Activated T-cell treated with anti-CD3 and anti-CD28 coated beads, Interleukin-2, amount 50 U/mL, for 72 hours (primary cell): ENCODE measurements around the gene GTF2E1. TPM values are rescaled to one million over a fixed set of nuclear protein-coding genes. Genes with fewer than 3 reads are reported as not detected.

Experiments
- ATAC-seq, 2 donors: fragments of 150-1000 bp; cut with Tn5 transposase; replicated peaks in 1 of 2; 2 replicates each; pipeline ENCODE4 v1.10.0; 2021; ENCODE audit warnings: moderate library complexity in 2 of 2, mild to moderate bottlenecking in 1 of 2
- DNase-seq, 2 donors: peaks; one replicate each; pipeline ENCODE4 v3.0.0; 2021 to 2022; ENCODE audit warnings: mixed read lengths in 1 of 2
- H3K27ac Mint-ChIP-seq: one replicate; pipeline ENCODE4 v1.8.0; 2022; ENCODE audit warnings: mild to moderate bottlenecking, moderate library complexity, mixed read lengths
- H3K27me3 Mint-ChIP-seq: one replicate; pipeline ENCODE4 v1.8.0; 2022; ENCODE audit warnings: low read depth, mixed read lengths
- H3K36me3 Mint-ChIP-seq, 2 donors: one replicate each; pipeline ENCODE4 v1.8.0; 2022; ENCODE audit warnings: mixed read lengths in 2 of 2, mild to moderate bottlenecking in 1 of 2; ENCODE audit not compliant: insufficient read depth in 2 of 2
- H3K4me1 Mint-ChIP-seq: one replicate; pipeline ENCODE4 v1.8.0; 2022; ENCODE audit warnings: low read depth, mixed read lengths
- H3K4me3 Mint-ChIP-seq, 2 donors: one replicate each; pipeline ENCODE4 v1.8.0; 2022; ENCODE audit warnings: mild to moderate bottlenecking in 2 of 2, mixed read lengths in 2 of 2, moderate library complexity in 2 of 2
- H3K9me3 Mint-ChIP-seq, 2 donors: one replicate each; pipeline ENCODE4 v1.8.0; 2022; ENCODE audit warnings: mixed read lengths in 2 of 2
- total RNA-seq, 2 donors: library from RNA; stranded (reverse); gene quantifications; one replicate each; pipeline ENCODE4 v1.2.3, GENCODE V29; 2022

The GTF2E1 gene
- total RNA-seq, 2 donors from 2014 or later = 15.9 to 24.1 TPM

DNA sequence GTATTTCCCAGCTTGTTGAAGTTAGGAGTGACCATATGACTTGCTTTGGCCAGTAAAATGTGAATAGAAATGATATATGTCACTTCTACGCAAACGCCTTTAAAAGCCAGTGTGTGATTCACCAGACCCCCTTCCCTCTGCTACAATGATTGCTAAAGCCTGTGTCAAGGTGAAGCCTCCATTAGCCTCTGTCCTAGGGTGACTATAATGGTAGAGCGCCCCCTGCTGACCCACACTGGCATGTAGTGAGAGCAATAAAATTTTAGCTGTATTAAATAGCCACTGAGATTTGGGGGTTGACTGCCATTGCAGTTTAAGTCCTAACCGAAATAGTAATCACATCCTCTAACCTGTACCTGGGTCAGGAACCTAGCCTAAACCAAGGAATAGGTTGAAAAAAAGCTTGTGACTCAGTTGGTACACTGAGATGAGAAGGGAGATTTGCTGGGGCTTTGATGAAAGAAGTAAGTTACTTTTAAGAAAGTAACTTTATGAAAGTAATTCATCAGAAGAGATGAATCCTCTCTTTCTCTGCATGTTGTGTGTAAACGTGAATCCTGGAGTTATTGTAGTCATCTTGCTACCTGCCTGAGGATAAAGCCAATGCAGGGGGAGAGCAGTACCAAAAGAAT is 52.6 kb downstream of the GTF2E1 start:
- no peaks in the 10 kb centered on the region for H3K27me3 Mint-ChIP-seq
- no peak overlapping the region for H3K27ac Mint-ChIP-seq

DNA sequence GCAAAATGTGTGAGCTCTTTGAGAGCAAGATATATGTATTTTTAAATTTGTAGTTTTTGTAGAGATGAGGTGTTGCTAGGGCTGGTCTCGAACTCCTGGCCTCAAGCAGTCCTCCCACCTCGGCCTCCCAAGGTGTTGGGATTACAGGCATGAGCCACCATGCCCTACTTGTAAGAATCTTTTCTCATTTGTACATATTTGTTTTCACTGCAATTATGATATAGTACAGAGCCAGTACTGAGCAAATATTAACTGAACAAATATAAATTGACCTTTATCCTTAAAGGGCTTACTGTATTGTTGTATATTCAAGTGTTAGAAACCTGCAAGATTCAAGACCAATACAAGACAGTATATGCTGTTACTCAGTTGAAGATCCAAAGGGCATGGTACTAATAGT is 53.4 kb downstream of the GTF2E1 start:
- H3K27ac Mint-ChIP-seq = no peak overlapping the region

More for the DNA sequence above, 52.6 kb downstream of the GTF2E1 start:
- Mint-ChIP-seq H3K36me3 (no peaks in the 10 kb centered on the region), H3K9me3 (no peaks in the 10 kb centered on the region), H3K4me3 (no peak overlapping the region), H3K4me1 (no peaks in the 10 kb centered on the region)
- ATAC-seq = peak; percentile 88 to 91
- DNase-seq = peak; percentile 78 to 86

DNA sequence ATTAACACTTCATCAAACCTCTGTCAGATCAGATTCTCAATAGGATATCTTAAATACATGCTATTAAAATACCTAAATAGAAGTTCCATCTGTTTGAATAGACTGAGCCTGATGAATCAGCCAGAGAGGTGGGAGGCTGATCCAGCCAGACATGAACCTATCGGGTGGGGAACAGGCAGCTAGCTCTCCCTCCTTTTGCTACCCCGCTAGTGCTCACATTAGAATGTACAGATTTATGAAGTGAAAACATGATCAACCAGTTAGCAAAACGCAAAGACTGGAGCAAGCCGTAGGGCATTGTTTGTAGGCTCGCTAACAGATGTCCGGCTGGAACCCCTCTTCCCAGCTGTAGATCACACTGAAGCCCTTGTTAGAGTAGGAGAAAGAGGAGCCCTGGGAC is 54.4 kb downstream of the GTF2E1 start:
- H3K4me3 Mint-ChIP-seq = no peak overlapping the region

More for the DNA sequence above, 53.4 kb downstream of the GTF2E1 start:
- no peak overlapping the region for H3K4me3 Mint-ChIP-seq
- no peak for DNase-seq
- H3K9me3 Mint-ChIP-seq = no peaks in the 10 kb centered on the region
- H3K4me1 Mint-ChIP-seq = no peaks in the 10 kb centered on the region
- no peak for ATAC-seq
- no peaks in the 10 kb centered on the region for H3K36me3 Mint-ChIP-seq
- no peaks in the 10 kb centered on the region for H3K27me3 Mint-ChIP-seq

DNA sequence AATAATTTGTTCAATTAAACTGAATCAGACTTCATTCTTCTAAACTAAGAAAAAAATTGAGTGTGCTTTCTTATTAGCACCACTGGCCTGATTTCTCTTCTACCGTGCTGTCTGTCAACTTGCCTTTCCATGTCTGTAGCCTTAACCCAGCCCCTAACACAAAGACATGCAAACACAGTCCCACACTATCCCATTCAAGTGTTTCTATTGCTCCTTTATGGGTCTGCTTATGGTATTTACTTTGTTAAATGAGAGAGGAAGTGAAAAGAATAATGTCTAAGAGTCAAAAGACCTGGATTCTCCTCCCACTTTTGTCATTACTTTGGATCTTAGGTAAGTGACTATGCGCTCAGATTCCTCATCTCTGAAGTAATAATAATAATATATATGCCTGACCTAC is 55.3 kb downstream of the GTF2E1 start:
- ATAC-seq (no peak), DNase-seq (no peak)
- no peaks in the 10 kb centered on the region for H3K27me3 Mint-ChIP-seq
- H3K4me3 Mint-ChIP-seq = no peak overlapping the region
- no peaks in the 10 kb centered on the region for H3K4me1 Mint-ChIP-seq
- no peaks in the 10 kb centered on the region for H3K36me3 Mint-ChIP-seq
- no peak overlapping the region for H3K27ac Mint-ChIP-seq
- H3K9me3 Mint-ChIP-seq = no peaks in the 10 kb centered on the region

More for the DNA sequence above, 54.4 kb downstream of the GTF2E1 start:
- no peak for ATAC-seq
- DNase-seq = no peak
- Mint-ChIP-seq H3K9me3 (no peaks in the 10 kb centered on the region), H3K4me1 (no peaks in the 10 kb centered on the region), H3K27me3 (no peaks in the 10 kb centered on the region), H3K36me3 (no peaks in the 10 kb centered on the region), H3K27ac (no peak overlapping the region)

DNA sequence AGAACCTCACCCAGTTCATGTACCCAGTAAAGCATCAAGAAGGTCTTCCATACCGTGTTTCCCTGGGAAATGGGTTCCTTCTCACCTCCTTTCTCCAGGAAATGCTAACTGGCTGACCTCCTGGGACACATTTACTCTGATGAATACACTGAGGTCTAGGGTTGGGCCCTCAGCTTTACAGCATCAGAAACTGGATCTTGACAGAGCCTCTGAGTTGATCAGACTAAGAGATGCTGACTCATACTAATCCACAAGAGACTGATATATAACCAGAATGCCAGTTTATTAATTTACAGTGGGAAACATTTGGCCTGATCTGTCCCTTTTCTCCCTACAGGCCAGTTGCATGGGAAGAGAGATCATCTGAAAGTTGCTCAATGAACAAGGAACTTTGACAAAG is 55.8 kb downstream of the GTF2E1 start:
- no peaks in the 10 kb centered on the region for H3K36me3 Mint-ChIP-seq
- H3K4me1 Mint-ChIP-seq = no peaks in the 10 kb centered on the region
- no peak for DNase-seq
- no peak overlapping the region for H3K4me3 Mint-ChIP-seq
- H3K27ac Mint-ChIP-seq = no peak overlapping the region
- no peaks in the 10 kb centered on the region for H3K9me3 Mint-ChIP-seq
- ATAC-seq = no peak
- no peaks in the 10 kb centered on the region for H3K27me3 Mint-ChIP-seq

DNA sequence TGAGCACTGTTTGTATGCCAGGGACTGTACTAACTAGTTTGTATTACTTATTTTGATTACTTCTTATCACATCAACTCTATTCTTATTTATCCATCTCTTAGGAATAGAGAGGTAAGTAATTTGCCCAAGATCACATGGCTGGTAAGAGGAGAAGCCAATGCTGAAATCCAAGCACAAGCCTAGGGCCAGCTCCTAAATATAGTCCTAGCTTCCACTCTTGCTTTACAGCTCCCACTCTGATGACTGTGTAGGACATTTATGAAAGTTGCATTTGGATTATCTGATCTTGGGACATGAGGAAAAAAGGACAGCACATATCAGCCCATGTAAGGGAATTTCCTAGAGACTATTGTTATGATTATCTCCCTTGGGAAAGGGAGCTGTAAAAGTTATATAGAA is 58.1 kb downstream of the GTF2E1 start:
- DNase-seq (no peak), ATAC-seq (no peak)
- H3K4me1 Mint-ChIP-seq = no peaks in the 10 kb centered on the region
- no peaks in the 10 kb centered on the region for H3K27me3 Mint-ChIP-seq
- no peaks in the 10 kb centered on the region for H3K36me3 Mint-ChIP-seq
- H3K9me3 Mint-ChIP-seq = no peaks in the 10 kb centered on the region
- no peak overlapping the region for H3K4me3 Mint-ChIP-seq
- no peak overlapping the region for H3K27ac Mint-ChIP-seq

DNA sequence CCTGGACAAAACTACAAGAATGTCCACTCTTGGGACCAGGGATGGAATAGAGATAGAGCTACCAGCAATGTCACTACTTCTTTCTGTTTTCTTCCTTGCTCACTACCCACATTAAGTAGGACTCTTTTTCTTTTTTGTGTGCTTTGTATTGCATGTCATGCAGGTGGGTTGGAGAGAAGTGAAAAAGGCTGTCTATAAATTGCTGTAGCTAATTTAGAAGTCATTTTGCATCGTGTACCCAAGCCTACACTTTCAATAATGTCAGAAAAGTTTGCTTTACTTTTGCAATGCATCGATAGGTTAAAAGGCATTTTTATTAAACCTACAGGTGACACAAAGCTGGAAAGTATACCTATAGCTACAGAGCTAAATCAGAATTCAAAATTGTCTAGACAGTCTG is 58.9 kb downstream of the GTF2E1 start:
- DNase-seq = no peak
- Mint-ChIP-seq H3K27me3 (no peaks in the 10 kb centered on the region), H3K4me1 (no peaks in the 10 kb centered on the region), H3K27ac (no peak overlapping the region), H3K4me3 (no peak overlapping the region), H3K9me3 (no peaks in the 10 kb centered on the region), H3K36me3 (no peaks in the 10 kb centered on the region)
- ATAC-seq = no peak

DNA sequence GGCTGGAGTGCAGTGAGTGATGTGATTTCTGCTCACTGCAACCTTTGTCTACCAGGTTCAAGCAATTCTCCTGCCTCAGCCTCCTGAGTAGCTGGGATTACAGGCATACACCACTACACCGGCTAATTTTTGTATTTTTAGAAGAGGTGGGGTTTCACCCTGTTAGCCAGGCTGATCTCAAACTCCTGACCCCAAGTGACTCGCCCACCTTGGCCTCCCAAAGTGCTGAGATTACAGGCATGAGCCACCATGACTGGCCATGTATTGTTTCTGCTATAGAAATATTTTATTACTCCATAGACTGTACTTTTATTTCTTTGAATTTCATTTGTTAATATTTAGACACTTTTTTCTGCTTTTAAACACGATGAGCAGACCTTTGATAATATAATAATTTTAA is 60.4 kb downstream of the GTF2E1 start:
- DNase-seq (no peak), ATAC-seq (no peak)
- Mint-ChIP-seq H3K9me3 (no peaks in the 10 kb centered on the region), H3K4me1 (no peaks in the 10 kb centered on the region), H3K36me3 (no peaks in the 10 kb centered on the region), H3K27ac (no peak overlapping the region), H3K27me3 (no peaks in the 10 kb centered on the region), H3K4me3 (no peak overlapping the region)

DNA sequence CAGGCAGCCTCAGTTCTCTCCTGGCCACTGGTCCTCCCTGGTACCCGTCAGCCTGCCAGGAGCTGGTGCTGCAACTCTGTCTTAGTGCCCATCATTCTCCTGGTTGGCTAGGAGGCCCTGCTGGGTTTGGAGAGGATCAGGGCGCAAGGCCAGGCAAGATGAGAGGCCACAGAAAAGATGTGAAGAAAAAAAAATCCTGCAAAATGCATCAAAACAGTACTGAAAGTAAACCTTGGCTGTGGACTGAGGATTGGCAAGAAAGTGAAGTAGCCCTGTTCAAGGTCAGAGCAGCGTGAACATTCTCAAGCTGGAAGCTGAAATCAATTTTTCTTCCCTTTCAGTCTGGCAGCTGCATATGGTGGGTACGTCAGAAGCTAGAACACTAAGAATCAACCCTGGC is 74.2 kb downstream of the GTF2E1 start:
- no peak for DNase-seq
- peaks cover 24% of the 10 kb centered on the region for H3K27me3 Mint-ChIP-seq

DNA sequence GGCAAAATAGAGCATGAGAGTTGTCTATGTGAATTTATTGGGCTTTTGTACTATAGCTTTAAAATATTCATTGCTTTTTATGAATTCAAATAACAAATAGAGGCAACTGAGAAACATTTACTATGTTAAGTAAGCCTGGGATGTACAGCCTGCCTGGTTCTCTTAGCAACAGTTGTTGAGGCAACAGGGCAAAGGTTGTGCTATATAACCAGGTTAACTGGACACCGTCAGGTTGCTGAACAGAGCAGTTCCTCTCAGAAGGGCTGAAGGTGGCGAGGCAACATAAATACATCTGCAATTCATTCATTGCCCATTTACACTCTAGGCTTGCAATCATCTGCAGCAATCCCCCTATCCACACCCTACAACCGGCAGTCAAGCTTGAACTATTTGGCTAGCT is 78.2 kb downstream of the GTF2E1 start:
- Mint-ChIP-seq H3K4me3 (no peak overlapping the region), H3K36me3 (no peaks in the 10 kb centered on the region), H3K9me3 (no peaks in the 10 kb centered on the region), H3K4me1 (no peaks in the 10 kb centered on the region), H3K27ac (no peak overlapping the region), H3K27me3 (peaks cover 7% of the 10 kb centered on the region)
- ATAC-seq = no peak
- DNase-seq = no peak

More for the DNA sequence above, 74.2 kb downstream of the GTF2E1 start:
- H3K4me3 Mint-ChIP-seq = no peak overlapping the region
- H3K36me3 Mint-ChIP-seq = no peaks in the 10 kb centered on the region
- no peaks in the 10 kb centered on the region for H3K4me1 Mint-ChIP-seq
- ATAC-seq = no peak
- H3K27ac Mint-ChIP-seq = no peak overlapping the region
- H3K9me3 Mint-ChIP-seq = no peaks in the 10 kb centered on the region

DNA sequence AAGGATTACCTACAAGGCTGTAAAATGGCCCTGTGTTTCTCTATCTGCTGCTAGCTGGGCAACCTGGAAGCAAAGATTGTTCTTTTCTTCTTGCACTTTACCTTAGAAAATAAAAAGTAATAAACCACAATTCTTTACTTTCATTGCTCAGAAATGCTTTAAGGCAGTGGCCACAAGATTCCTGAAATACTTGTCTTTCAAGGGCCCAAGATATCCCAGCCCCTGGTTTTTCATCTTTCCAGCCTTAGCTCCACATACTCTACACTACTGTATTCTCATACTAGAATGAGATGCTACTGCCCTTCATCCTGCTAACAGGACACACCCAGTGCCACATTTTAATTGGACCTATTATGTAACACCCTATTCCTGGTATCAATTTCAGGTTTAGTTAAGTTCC is 78.9 kb downstream of the GTF2E1 start:
- DNase-seq (no peak), ATAC-seq (no peak)
- Mint-ChIP-seq H3K27me3 (peaks cover 7% of the 10 kb centered on the region), H3K36me3 (no peaks in the 10 kb centered on the region), H3K4me1 (no peaks in the 10 kb centered on the region), H3K4me3 (no peak overlapping the region), H3K9me3 (no peaks in the 10 kb centered on the region), H3K27ac (no peak overlapping the region)

DNA sequence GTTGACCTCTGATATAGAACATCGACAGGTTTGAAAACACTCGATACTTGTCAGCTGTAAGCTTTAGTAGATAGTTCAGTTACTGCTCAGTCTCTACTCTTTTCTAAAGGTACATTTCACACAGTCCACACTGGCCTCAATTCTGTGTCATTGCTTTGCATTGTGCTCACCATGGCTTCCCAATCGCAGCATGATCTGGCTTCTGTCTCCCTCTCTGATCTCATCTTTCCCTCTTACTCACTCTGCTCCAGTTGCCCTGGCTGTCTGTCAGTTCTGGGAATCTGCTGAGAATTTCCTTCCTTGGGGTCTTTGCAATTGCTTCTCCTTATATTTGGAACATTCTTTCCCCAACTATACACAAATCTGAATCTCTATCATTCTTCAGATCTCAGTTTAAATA is 80.6 kb downstream of the GTF2E1 start:
- Mint-ChIP-seq H3K4me3 (no peak overlapping the region), H3K9me3 (no peaks in the 10 kb centered on the region), H3K27ac (no peak overlapping the region), H3K4me1 (no peaks in the 10 kb centered on the region), H3K27me3 (peaks cover 6% of the 10 kb centered on the region), H3K36me3 (no peaks in the 10 kb centered on the region)
- DNase-seq = no peak
- no peak for ATAC-seq

DNA sequence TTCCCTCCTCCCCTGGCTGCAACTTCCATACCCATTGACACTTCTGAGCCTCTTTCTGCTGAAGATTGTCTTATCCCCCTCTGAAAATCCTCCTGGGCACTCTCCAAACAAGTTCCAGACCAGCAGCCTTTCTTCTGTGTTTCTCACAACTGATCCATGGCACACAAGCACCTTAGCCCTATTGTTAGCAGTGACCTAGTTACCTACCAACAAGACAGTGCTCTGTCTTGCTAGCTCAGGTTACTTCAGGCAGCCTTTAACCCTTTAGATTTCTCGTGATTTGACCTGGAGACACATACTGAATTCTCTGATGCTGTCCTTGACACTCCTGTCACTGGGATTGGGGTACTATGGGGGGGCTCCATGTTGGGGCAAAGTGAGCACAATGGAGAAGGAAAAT is 82.1 kb downstream of the GTF2E1 start:
- H3K27me3 Mint-ChIP-seq = no peaks in the 10 kb centered on the region
- DNase-seq (no peak), ATAC-seq (no peak)
- no peaks in the 10 kb centered on the region for H3K36me3 Mint-ChIP-seq
- no peaks in the 10 kb centered on the region for H3K9me3 Mint-ChIP-seq
- H3K4me3 Mint-ChIP-seq = no peak overlapping the region
- no peaks in the 10 kb centered on the region for H3K4me1 Mint-ChIP-seq
- H3K27ac Mint-ChIP-seq = no peak overlapping the region

DNA sequence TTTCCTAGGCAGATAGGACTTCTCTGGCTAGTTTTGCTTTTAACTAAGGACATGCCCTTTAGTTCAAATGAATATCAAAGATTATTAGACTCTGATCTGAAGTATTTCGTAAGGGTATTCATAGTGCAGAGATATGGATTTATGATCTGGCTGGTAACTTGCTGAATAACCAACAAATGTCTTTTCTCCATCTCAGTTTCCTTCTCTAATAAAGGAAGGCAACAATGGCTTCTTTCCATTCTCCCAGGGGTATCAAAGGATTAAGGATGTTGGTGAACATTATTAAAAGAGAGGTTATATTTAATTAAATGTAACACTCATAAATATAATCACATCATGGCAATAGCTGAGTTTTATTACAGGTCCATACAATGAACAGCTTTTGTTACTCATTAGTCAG is 86.3 kb downstream of the GTF2E1 start:
- Mint-ChIP-seq H3K27ac (no peak overlapping the region), H3K9me3 (no peaks in the 10 kb centered on the region), H3K27me3 (no peaks in the 10 kb centered on the region), H3K36me3 (no peaks in the 10 kb centered on the region), H3K4me1 (no peaks in the 10 kb centered on the region), H3K4me3 (no peak overlapping the region)
- DNase-seq (no peak), ATAC-seq (no peak)
